SIG-M5 treated with dmso at 0.1 percent for 504 hours (cell line): ENCODE results near the gene KRTAP12-2.
"Not testable (repeated sequence)": the region's sequence is repeated elsewhere in the genome, so short reads cannot be mapped to it uniquely, and the experiment has no call there.

Experiments
- DNase-seq: peaks from one replicate; lab custom pipeline; 2025; ENCODE audit not compliant: unreplicated experiment; lab: John Stamatoyannopoulos, UW

KRTAP12-2 gene

GRCh38 chr21:44702973-44703730, 36.4 kb upstream of the KRTAP12-2 start:
- no peak for DNase-seq

- no peak for DNase-seq
These were observed 35.6 kb upstream of the KRTAP12-2 start for GRCh38 chr21:44702111-44702972.

- DNase-seq: no peak
These were observed 34.8 kb upstream of the KRTAP12-2 start for GRCh38 chr21:44701541-44701940.

- DNase-seq: no peak
These were observed 34.3 kb upstream of the KRTAP12-2 start for GRCh38 chr21:44701023-44701400.

- DNase-seq: no peak
These were observed 33.6 kb upstream of the KRTAP12-2 start for GRCh38 chr21:44700101-44701022.

- no peak for DNase-seq
These were observed 32.8 kb upstream of the KRTAP12-2 start for GRCh38 chr21:44699502-44700001.

- no peak for DNase-seq
These were observed 31.3 kb upstream of the KRTAP12-2 start for GRCh38 chr21:44697811-44698734.

- DNase-seq: not testable (repeated sequence)
These were observed 30.6 kb upstream of the KRTAP12-2 start, which contains the start of gene KRTAP10-12 for GRCh38 chr21:44697172-44697810. KRTAP10-12 (plus strand) TSS chr21:44697172; CDS start chr21:44697202, 30 bp downstream.

GRCh38 chr21:44696572-44696971, 29.8 kb upstream of the KRTAP12-2 start:
- no peak for DNase-seq

- DNase-seq: no peak
These were observed 28.9 kb upstream of the KRTAP12-2 start for GRCh38 chr21:44695641-44696040.

- no peak for DNase-seq
These were observed 28.5 kb upstream of the KRTAP12-2 start for GRCh38 chr21:44695184-44695583.

GRCh38 chr21:44694776-44695175, 28.0 kb upstream of the KRTAP12-2 start:
- no peak for DNase-seq

GRCh38 chr21:44692798-44693512, 26.2 kb upstream of the KRTAP12-2 start:
- no peak for DNase-seq

- no peak for DNase-seq
These were observed 25.0 kb upstream of the KRTAP12-2 start for GRCh38 chr21:44691686-44692085.

GRCh38 chr21:44689740-44690139, 23.0 kb upstream of the KRTAP12-2 start:
- DNase-seq: not testable (repeated sequence)

GRCh38 chr21:44687671-44688070, 20.9 kb upstream of the KRTAP12-2 start:
- no peak for DNase-seq

GRCh38 chr21:44686843-44687561, 20.3 kb upstream of the KRTAP12-2 start:
- no peak for DNase-seq
